ENCODE data around the gene BRIP1.
A peak's percentile ranks its signal among the peaks of the same experiment; 100 is the strongest.

Gene BRIP1

GRCh38 chr17:61650749-61651148 lies 212.6 kb downstream of the BRIP1 start:
- DNase-seq, result no peak

- DNase-seq, result no peak
These were observed 214.7 kb downstream of the BRIP1 start for GRCh38 chr17:61648587-61648986.

GRCh38 chr17:61647047-61647446 lies 216.3 kb downstream of the BRIP1 start:
- no peak for DNase-seq

GRCh38 chr17:61646482-61646881 lies 216.8 kb downstream of the BRIP1 start:
- DNase-seq, result no peak

GRCh38 chr17:61645920-61646319 lies 217.4 kb downstream of the BRIP1 start:
- no peak for DNase-seq

GRCh38 chr17:61644800-61645774 lies 218.2 kb downstream of the BRIP1 start:
- DNase-seq, result no peak

- DNase-seq, result no peak
These were observed 220.6 kb downstream of the BRIP1 start for GRCh38 chr17:61642768-61643167.

GRCh38 chr17:61641715-61642114 lies 221.6 kb downstream of the BRIP1 start:
- DNase-seq, result no peak

GRCh38 chr17:61641084-61641483 lies 222.2 kb downstream of the BRIP1 start:
- no peak for DNase-seq

- DNase-seq, result no peak
These were observed 223.5 kb downstream of the BRIP1 start for GRCh38 chr17:61639818-61640217.

GRCh38 chr17:61638087-61638486 lies 225.2 kb downstream of the BRIP1 start:
- DNase-seq, result no peak

- peak; percentile 68 for DNase-seq
These were observed 227.4 kb downstream of the BRIP1 start for GRCh38 chr17:61635913-61636432.

- no peak for DNase-seq
These were observed 228.3 kb downstream of the BRIP1 start for GRCh38 chr17:61634942-61635538.

GRCh38 chr17:61634011-61634539 lies 229.3 kb downstream of the BRIP1 start:
- DNase-seq, result no peak

- no peak for DNase-seq
These were observed 230.5 kb downstream of the BRIP1 start for GRCh38 chr17:61632826-61633225.

- DNase-seq, result no peak
These were observed 231.5 kb downstream of the BRIP1 start for GRCh38 chr17:61631800-61632199.
